Neural cell (in vitro differentiated cells): ENCODE data around the gene DPP6. TPM values are rescaled to one million over a fixed set of nuclear protein-coding genes. Genes with fewer than 3 reads are reported as not detected.

ENCODE experiments used
- H2AFZ ChIP-seq: fragments of 200-600, 300-800 bp; sonication (generic), shearing (Covaris generic); 2 replicates; pipeline ENCODE4 v1.6.0; 2014; ENCODE audit warnings: low read depth, mild to moderate bottlenecking, antibody characterized with exemption, low read length, moderate library complexity
- H3F3A ChIP-seq: fragments of 200-600 bp; shearing (Covaris generic); 2 replicates; pipeline ENCODE4 v1.6.1; 2016; ENCODE audit warnings: mild to moderate bottlenecking, moderate library complexity, mixed read lengths, antibody characterized with exemption, low read length; ENCODE audit not compliant: insufficient read depth, poor library complexity, severe bottlenecking
- H3K27ac ChIP-seq: fragments of 200-600, 300-800 bp; sonication (generic), shearing (Covaris generic); 2 replicates; pipeline ENCODE4 v1.5.1; 2014; ENCODE audit warnings: mild to moderate bottlenecking, low read length, moderate library complexity
- H3K27me3 ChIP-seq: fragments of 300-800, 200-600 bp; sonication (generic), shearing (Covaris generic); 2 replicates; pipeline ENCODE4 v1.6.0; 2014; ENCODE audit warnings: mild to moderate bottlenecking, low read depth, low read length, moderate library complexity; ENCODE audit not compliant: insufficient read depth
- H3K36me3 ChIP-seq: fragments of 300-800, 200-600 bp; sonication (generic), shearing (Covaris generic); 2 replicates; pipeline ENCODE4 v1.5.1; 2014; ENCODE audit warnings: mild to moderate bottlenecking, antibody characterized with exemption, low read length, moderate library complexity; ENCODE audit not compliant: insufficient read depth
- H3K4me2 ChIP-seq: fragments of 300-800, 200-600 bp; sonication (generic), shearing (Covaris generic); 2 replicates; pipeline ENCODE4 v1.6.0; 2014; ENCODE audit warnings: mild to moderate bottlenecking, low read length
- H3K4me3 ChIP-seq: fragments of 300-800, 200-600 bp; sonication (generic), shearing (Covaris generic); 2 replicates; pipeline ENCODE4 v1.5.1; 2014; ENCODE audit warnings: mild to moderate bottlenecking, low read length, moderate library complexity
- H3K79me2 ChIP-seq: fragments of 200-600 bp; shearing (Covaris generic); replicated peaks from 2 replicates; pipeline ENCODE4 v1.6.0; 2014; ENCODE audit warnings: mild to moderate bottlenecking, low read length, moderate library complexity; ENCODE audit not compliant: insufficient read depth
- H3K9ac ChIP-seq: fragments of 300-800, 200-600 bp; sonication (generic), shearing (Covaris generic); 2 replicates; pipeline ENCODE4 v1.6.1; 2016; ENCODE audit warnings: mild to moderate bottlenecking, low read length, mixed read lengths
- H3K9me2 ChIP-seq: fragments of 200-600 bp; shearing (Covaris generic); 2 replicates; pipeline ENCODE4 v1.6.1; 2016; ENCODE audit warnings: mild to moderate bottlenecking, low read length, mixed read lengths; ENCODE audit not compliant: insufficient read depth
- H3K9me3 ChIP-seq: fragments of 200-600, 300-800 bp; sonication (generic), shearing (Covaris generic); 2 replicates; pipeline ENCODE4 v1.6.1; 2016; ENCODE audit warnings: mild to moderate bottlenecking, mixed run types, low read length, moderate library complexity, mixed read lengths
- H4K20me1 ChIP-seq: fragments of 200-600 bp; shearing (Covaris generic); 2 replicates; pipeline ENCODE4 v1.6.1; 2016; ENCODE audit warnings: mild to moderate bottlenecking, mixed run types; ENCODE audit not compliant: insufficient read depth
- CTCF ChIP-seq: fragments of 450-650 bp; IDR thresholded peaks from 2 replicates; pipeline ENCODE4 v1.5.1; 2014; ENCODE audit warnings: antibody characterized with exemption, mild to moderate bottlenecking, moderate library complexity; ENCODE audit not compliant: poor library complexity, severe bottlenecking
- EP300 ChIP-seq: fragments of 450-650 bp; conservative IDR thresholded peaks from 2 replicates; pipeline ENCODE4 v1.6.1; 2014; ENCODE audit warnings: antibody characterized with exemption, mild to moderate bottlenecking, moderate library complexity; ENCODE audit not compliant: poor library complexity, severe bottlenecking
- EZH2 ChIP-seq: fragments of 200-600, 300-800 bp; shearing (Covaris generic), sonication (generic); IDR thresholded peaks from 2 replicates; pipeline ENCODE4 v1.6.1; 2014; ENCODE audit warnings: antibody characterized with exemption, low read length, borderline replicate concordance, mild to moderate bottlenecking; ENCODE audit not compliant: insufficient read depth, poor library complexity, severe bottlenecking
- MXI1 ChIP-seq: fragments of 450-650 bp; conservative IDR thresholded peaks from 2 replicates; pipeline ENCODE4 v1.6.1; 2014; ENCODE audit warnings: antibody characterized with exemption, mild to moderate bottlenecking; ENCODE audit not compliant: poor library complexity, severe bottlenecking
- POLR2AphosphoS5 ChIP-seq: IDR thresholded peaks from 2 replicates; pipeline ENCODE4 v1.6.1; 2012
- RAD21 ChIP-seq: fragments of 450-650 bp; conservative IDR thresholded peaks from 2 replicates; pipeline ENCODE4 v1.6.1; 2014; ENCODE audit warnings: antibody characterized with exemption, mild to moderate bottlenecking, moderate library complexity
- REST ChIP-seq: IDR thresholded peaks from 2 replicates; pipeline ENCODE4 v1.6.1; 2012; ENCODE audit warnings: borderline replicate concordance
- SMC3 ChIP-seq: fragments of 450-650 bp; conservative IDR thresholded peaks from 2 replicates; pipeline ENCODE4 v1.6.1; 2014; ENCODE audit warnings: antibody characterized with exemption, mild to moderate bottlenecking, moderate library complexity; ENCODE audit not compliant: poor library complexity
- TAF1 ChIP-seq: IDR thresholded peaks from 2 replicates; pipeline ENCODE4 v1.6.1; 2012; ENCODE audit warnings: low read depth
- polyA plus RNA-seq: library from polyadenylated mRNA; depleted of rRNA; stranded (reverse); fragments of >200 nt; gene quantifications from 2 replicates; pipeline ENCODE4 v1.2.3, GENCODE V29; 2014

DPP6 gene
- polyA plus RNA-seq, 1 donor from 2014 or later = 20.4 TPM

DNA sequence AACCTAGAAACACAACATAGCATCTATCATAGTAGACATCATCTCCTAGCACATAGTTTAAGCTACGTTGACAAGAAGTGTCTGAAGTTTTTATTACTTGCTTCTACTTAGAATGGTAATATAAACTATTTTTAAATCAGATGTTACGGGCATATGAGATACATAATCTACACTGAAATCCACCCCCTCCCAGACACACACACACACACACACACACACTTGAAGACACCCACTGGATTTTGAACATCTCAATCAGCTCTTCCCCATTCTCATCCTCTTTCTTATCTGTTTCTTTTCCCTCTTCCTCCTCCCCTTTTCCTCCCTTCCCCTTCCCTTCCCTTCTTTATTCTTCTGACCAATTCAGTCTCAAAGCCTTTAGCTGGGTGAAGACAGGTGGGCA is 774.8 kb downstream of the DPP6 start:
- H3K4me2 ChIP-seq = no peak overlapping the region
- no peaks in the 10 kb centered on the region for H3K79me2 ChIP-seq
- H3K27ac ChIP-seq = no peak overlapping the region
- no peaks in the 10 kb centered on the region for H3F3A ChIP-seq
- no peak overlapping the region for H3K4me3 ChIP-seq
- no peaks in the 10 kb centered on the region for H4K20me1 ChIP-seq
- H2AFZ ChIP-seq = no peak overlapping the region
- no peaks in the 10 kb centered on the region for H3K9me3 ChIP-seq
- no peaks in the 10 kb centered on the region for H3K9me2 ChIP-seq
- H3K9ac ChIP-seq = no peak overlapping the region
- no peaks in the 10 kb centered on the region for H3K36me3 ChIP-seq
- no peaks in the 10 kb centered on the region for H3K27me3 ChIP-seq
- TF ChIP-seq TAF1 = no peak
- no peak for TF ChIP-seq RAD21
- no peak for TF ChIP-seq MXI1
- no peak for TF ChIP-seq REST
- TF ChIP-seq CTCF = no peak
- TF ChIP-seq POLR2AphosphoS5 = no peak
- TF ChIP-seq SMC3 = no peak
- TF ChIP-seq EZH2 = no peak
- no peak for TF ChIP-seq EP300

DNA sequence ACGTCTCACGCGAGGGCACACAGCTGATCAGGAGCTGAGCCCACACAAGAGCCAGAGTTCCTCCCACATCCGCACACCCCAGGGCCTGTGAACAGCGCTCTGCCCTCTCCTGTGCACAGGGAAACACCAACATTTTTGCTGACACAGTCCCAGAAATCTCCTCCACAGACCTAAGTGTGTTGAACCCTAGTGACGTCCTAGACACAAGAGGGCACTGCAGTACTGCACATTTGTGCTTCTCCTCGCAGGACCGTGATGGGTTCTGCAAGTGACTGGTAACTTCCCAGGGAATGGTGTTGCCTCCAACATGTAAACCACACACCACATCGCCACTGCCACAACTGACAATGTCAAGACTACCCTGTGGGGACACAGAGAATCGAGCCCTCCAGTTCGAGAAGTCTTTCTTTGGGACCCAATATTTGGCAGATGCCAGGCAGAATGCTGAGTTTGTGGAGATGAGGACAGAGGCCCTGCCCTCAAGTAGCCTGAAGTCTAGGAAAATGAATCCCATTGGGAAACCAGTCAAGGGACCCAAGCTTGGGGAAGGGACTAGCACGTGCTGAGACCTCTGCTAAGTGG is 780.5 kb downstream of the DPP6 start:
- Histone ChIP-seq H3F3A (no peaks in the 10 kb centered on the region), H3K27me3 (no peaks in the 10 kb centered on the region), H3K9me3 (no peaks in the 10 kb centered on the region), H4K20me1 (no peaks in the 10 kb centered on the region), H3K27ac (no peak overlapping the region), H3K4me2 (no peak overlapping the region), H3K9me2 (no peaks in the 10 kb centered on the region), H3K9ac (no peak overlapping the region), H3K4me3 (no peak overlapping the region), H2AFZ (no peak overlapping the region), H3K79me2 (no peaks in the 10 kb centered on the region), H3K36me3 (peaks cover 3% of the 10 kb centered on the region)
- TF ChIP-seq SMC3 (no peak), EZH2 (no peak), CTCF (no peak), POLR2AphosphoS5 (no peak), REST (no peak), EP300 (no peak), TAF1 (no peak), MXI1 (no peak), RAD21 (no peak)
